ENCODE data around the gene ANGPT4. TPM values are rescaled to one million over a fixed set of nuclear protein-coding genes. Genes with fewer than 3 reads are reported as not detected.

The ANGPT4 gene
- total RNA-seq, 2 donors from 2014 or later = 0.05 TPM; not detected in 1

- Histone ChIP-seq H3K4me1 (no peaks in the 10 kb centered on the region), H3K9me3 (no peaks in the 10 kb centered on the region), H3K9ac (ENCODE audit: low read depth in 2 of 2, low read length in 2 of 2) (no peak overlapping the region), H3K27me3 (no peaks in the 10 kb centered on the region), H3K4me3 (no peak overlapping the region), H3K27ac (no peak overlapping the region), H3K36me3 (no peaks in the 10 kb centered on the region)
- intact Hi-C loops (cut with DNase I) = no loop called here
- DNase-seq = no peak
- no peak for TF ChIP-seq CTCF (IDR thresholded peaks at IDR 0.05)
Measured at GRCh38 chr20:919491-919916, 3.4 kb upstream of the ANGPT4 start.

GRCh38 chr20:917416-917815 lies 1.3 kb upstream of the ANGPT4 start:
- Histone ChIP-seq H3K36me3 (no peaks in the 10 kb centered on the region), H3K9ac (ENCODE audit: low read depth in 2 of 2, low read length in 2 of 2) (no peak overlapping the region), H3K27me3 (no peaks in the 10 kb centered on the region), H3K27ac (no peak overlapping the region), H3K4me3 (no peak overlapping the region), H3K9me3 (no peaks in the 10 kb centered on the region), H3K4me1 (no peaks in the 10 kb centered on the region)
- no peak for TF ChIP-seq CTCF (IDR thresholded peaks at IDR 0.05)
- intact Hi-C loops (cut with DNase I) = no loop called here
- DNase-seq = no peak

GRCh38 chr20:916825-917224 lies 691 bp upstream of the ANGPT4 start:
- Histone ChIP-seq H3K9ac (ENCODE audit: low read depth in 2 of 2, low read length in 2 of 2) (no peak overlapping the region), H3K36me3 (no peaks in the 10 kb centered on the region), H3K4me3 (no peak overlapping the region), H3K4me1 (no peaks in the 10 kb centered on the region), H3K27ac (no peak overlapping the region), H3K27me3 (no peaks in the 10 kb centered on the region), H3K9me3 (no peaks in the 10 kb centered on the region)
- DNase-seq = no peak
- intact Hi-C loops (cut with DNase I) = no loop called here
- no peak for TF ChIP-seq CTCF (IDR thresholded peaks at IDR 0.05)

GRCh38 chr20:914727-915498 lies 1.2 kb downstream of the ANGPT4 start:
- no peak overlapping the region for H3K27ac ChIP-seq
- no peaks in the 10 kb centered on the region for H3K27me3 ChIP-seq
- H3K4me3 ChIP-seq = no peak overlapping the region
- H3K4me1 ChIP-seq = no peaks in the 10 kb centered on the region
- DNase-seq = no peak
- intact Hi-C loops (cut with DNase I) = no loop called here
- no peak overlapping the region for H3K9ac ChIP-seq (ENCODE audit: low read depth in 2 of 2, low read length in 2 of 2)
- no peaks in the 10 kb centered on the region for H3K36me3 ChIP-seq
- no peaks in the 10 kb centered on the region for H3K9me3 ChIP-seq
- no peak for TF ChIP-seq CTCF (IDR thresholded peaks at IDR 0.05)

- Histone ChIP-seq H3K9me3 (no peaks in the 10 kb centered on the region), H3K4me1 (no peaks in the 10 kb centered on the region), H3K27me3 (no peaks in the 10 kb centered on the region), H3K27ac (no peak overlapping the region), H3K9ac (ENCODE audit: low read depth in 2 of 2, low read length in 2 of 2) (no peak overlapping the region), H3K36me3 (no peaks in the 10 kb centered on the region), H3K4me3 (no peak overlapping the region)
- DNase-seq = no peak
- TF ChIP-seq CTCF (IDR thresholded peaks at IDR 0.05) = no peak
- intact Hi-C loops (cut with DNase I) = no loop called here
Measured at GRCh38 chr20:913306-913849, 2.8 kb downstream of the ANGPT4 start.

Data from colonic mucosa (tissue), 4 donors.